Putamen (tissue), 1 donor: ENCODE measurements around the gene PNPLA7.

Experiments
- DNase-seq: peaks from one replicate; pipeline ENCODE4 v3.0.0-alpha.2; 2016; ENCODE audit warnings: low spot score

PNPLA7 gene

DNA sequence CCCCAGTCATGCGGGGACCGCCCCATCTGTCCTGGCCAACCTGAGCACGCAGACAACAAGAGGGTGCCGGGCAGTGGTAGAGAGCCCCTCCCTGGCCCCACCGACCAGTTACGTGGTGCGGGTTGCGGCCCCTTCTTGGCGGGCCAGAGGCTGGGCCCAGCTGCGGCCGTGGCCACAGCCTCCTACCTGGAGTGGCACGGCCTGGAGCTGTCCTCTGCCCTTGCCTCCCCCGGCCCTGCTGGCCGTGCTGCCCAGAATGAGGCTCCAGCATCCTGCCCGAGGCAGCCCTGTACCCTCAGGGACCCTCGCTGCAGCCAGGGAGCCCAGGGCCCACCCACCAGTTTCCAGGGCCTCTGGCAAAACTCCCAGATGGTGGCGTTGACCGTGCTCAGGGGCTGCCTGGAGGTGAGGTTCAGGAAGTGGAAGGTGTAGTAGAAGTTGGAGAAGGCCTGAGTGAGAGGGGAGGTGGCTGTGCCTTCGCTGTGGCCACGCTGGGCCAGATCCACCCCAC is 114.8 kb downstream of the PNPLA7 start:
- no peak for DNase-seq

DNA sequence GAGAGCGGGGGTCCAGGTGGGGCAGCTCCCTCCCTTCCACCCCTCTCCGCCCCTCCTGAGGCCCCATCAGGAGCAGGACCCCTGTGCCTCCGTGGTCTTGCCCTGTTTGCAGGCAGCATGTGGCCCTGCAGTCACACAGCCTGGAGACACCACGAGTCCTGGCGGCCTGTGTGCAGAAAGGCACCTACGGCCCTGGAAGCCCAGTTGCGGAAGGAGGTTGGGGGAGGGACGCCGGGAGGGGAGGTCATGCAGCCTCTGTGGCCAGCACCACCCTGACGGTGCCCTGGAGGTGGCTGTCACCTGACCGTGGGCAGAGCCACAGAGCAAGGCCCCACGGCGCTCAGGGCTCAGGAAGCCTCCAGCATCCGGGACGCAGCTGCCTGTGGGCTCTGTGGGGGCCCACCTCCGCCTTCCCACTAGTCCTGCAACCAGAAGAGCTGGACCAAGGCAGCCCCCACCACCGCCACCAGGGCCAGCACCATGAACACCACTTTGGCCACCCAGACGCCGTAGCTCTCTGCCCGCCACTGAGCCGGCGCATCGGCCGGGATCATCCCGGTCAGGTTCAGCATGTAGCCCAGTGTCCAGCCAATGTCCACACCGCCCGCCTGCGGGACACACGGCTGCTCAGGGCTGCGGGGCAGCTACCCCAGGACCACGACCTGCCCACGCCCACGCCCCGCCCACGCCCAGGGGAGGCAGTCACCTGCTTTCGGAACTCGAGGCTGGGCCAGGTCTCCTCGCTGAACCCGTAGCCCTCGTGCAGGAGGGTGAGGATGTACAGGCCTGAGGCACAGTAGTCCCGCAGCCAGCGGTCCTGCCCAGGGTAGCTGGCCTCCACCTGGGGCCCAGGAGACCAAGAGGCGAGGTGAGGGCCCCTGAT is 115.5 kb downstream of the PNPLA7 start:
- no peak for DNase-seq

- DNase-seq = no peak
Observed at GRCh38 chr9:137433916-137434431, 116.2 kb downstream of the PNPLA7 start.

DNA sequence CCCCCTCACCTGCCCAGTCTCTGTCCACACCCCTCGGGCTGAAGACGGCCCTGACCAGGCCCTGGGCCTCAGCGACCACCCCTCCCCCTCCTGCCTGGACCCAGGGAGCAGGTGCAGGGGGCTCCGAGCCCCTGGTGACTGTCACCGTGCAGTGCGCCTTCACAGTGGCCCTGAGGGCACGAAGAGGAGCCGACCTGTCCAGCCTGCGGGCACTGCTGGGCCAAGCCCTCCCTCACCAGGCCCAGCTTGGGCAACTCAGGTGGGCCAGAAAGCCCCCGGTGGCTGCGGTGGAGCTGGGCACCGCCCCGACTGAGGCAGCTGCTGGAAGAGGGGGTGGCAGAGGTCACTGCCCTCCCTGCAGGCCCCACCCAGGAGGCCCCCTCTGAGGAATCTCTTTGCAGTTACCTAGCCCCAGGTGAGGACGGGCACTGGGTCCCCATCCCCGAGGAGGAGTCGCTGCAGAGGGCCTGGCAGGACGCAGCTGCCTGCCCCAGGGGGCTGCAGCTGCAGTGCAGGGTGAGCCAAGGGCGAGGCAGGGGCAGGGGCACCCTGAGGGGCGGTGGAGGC is 116.8 kb downstream of the PNPLA7 start:
- DNase-seq = no peak

DNA sequence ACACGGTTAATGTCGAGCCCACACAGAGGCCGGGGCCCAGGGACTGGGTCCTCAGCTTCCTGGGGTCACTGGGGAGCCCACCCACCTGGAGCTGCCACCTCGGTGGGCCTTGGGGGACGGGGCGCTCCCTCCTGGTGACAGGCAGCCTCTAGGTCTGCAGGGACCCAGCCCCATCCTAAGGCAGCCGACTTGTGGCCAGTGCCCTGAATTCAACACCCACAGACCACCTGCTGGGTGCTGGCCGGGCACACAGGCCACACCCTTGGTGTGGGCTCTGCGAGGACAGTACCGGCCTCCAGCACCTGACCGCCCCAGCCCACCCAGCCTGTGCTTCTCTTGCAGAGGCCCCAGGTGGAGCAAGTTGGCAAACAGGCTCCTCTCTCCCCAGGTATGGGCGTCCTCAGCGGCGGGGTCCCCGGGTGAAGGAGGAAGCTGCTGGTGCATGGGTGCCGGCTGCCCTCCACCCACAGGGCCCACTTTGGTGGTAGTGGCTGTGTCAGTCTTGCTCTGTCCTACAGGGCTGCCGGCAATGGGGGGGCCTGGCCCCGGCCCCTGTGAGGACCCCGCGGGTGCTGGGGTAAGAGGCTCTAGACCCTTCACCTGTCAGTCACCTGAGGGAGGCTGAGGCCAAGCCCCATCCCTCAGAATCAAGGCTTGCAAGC is 117.4 kb downstream of the PNPLA7 start:
- no peak for DNase-seq

- DNase-seq = no peak
Observed at GRCh38 chr9:137431416-137431931, 118.7 kb downstream of the PNPLA7 start.

- no peak for DNase-seq
Observed at GRCh38 chr9:137430723-137431415, 119.3 kb downstream of the PNPLA7 start.

- no peak for DNase-seq
Observed at GRCh38 chr9:137429974-137430722, 120.1 kb downstream of the PNPLA7 start.

- no peak for DNase-seq
Observed at GRCh38 chr9:137429546-137429890, 120.7 kb downstream of the PNPLA7 start.

GRCh38 chr9:137428841-137429545 is 121.2 kb downstream of the PNPLA7 start:
- DNase-seq = no peak

GRCh38 chr9:137428311-137428630 is 121.9 kb downstream of the PNPLA7 start:
- no peak for DNase-seq

- DNase-seq = no peak
Observed at GRCh38 chr9:137427454-137428310, 122.5 kb downstream of the PNPLA7 start.

DNA sequence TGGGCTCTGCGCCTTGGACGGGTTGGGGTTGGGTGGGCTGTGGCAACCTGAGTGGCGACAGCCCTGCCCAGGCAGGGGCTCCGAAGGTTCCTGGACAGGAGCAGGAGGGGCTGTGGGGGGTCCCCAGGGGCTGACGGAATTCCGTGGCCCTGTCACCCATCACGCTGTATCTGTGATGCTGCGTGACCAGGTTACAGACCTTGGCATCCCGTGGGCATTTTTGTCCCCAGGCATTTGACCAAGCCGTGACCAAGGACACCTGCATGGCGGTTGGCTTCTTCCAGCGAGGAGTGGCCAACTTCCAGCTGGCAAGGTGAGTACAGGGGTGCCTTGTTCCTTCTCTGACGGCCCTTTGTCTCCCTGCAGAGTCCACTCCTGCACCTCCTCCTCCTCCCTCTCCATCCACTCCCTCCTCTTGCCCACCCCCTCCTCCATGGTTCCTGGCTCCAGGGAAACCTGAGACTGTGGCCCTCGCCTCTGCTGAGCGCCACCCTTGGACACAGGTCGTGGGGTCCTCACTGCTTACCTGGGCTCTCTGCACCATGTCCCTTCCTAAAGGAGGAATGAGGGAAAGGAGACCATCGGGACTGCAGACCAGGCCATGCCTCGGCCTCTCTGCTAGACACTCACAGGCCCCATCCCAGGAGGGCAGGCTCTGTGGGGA is 124.1 kb downstream of the PNPLA7 start:
- no peak for DNase-seq

GRCh38 chr9:137423514-137424291 is 126.5 kb downstream of the PNPLA7 start:
- DNase-seq = no peak

DNA sequence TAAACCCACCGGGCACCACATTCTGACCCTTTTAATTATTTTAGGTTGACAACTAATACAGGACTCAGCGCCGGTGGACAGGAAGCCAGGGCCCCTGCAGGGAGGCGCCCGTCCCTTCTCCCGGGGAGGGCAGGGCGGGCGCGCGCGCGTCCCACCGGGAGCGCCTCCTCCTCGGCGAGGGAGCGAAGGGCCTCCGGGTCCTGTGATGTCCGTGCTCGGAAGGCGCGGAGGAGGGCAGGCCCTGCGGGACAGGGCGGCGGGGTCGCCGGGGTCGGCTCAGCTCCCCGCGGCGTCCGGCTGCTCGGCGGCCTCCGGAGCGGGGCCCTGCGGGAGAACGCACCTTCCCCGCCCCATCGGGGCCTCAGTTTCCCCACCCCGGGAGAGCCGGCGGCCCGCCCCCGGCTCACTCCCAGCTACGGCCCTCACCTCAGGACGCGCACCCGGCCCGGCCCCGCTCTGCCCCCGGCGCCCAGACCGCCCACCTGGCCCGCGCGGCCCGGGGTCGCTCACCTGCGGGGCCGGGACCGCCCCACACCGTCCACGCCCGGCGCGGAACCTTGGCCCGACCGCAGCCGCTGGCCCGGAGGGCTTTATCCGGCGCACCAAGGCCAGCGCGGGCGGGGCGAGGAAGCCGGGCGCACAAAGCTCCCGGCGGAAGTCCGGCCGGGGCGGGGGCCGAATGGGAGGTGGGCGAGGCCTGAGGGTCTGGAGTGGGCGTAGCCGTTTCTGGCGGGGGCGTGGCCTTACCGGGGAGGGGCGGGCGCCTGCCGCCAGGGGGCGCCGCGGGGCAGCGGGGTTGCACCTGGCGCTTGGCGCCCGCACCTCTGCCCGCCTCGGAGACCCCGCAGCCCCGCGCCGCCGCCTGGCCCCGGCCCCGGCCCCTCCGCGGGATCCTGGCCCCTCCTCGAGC is 127.3 kb downstream of the PNPLA7 start, which contains the start of the genes EXD3 and NOXA1:
Gene EXD3, minus strand, starts transcription at position 559 of the 910 bp plus-strand sequence. CDS start 27,805 bp downstream, outside the sequence.
Gene NOXA1, plus strand, starts transcription at position 790 of the 910 bp plus-strand sequence. CDS start 137 bp downstream, outside the sequence.
- DNase-seq = peak; percentile 85

DNA sequence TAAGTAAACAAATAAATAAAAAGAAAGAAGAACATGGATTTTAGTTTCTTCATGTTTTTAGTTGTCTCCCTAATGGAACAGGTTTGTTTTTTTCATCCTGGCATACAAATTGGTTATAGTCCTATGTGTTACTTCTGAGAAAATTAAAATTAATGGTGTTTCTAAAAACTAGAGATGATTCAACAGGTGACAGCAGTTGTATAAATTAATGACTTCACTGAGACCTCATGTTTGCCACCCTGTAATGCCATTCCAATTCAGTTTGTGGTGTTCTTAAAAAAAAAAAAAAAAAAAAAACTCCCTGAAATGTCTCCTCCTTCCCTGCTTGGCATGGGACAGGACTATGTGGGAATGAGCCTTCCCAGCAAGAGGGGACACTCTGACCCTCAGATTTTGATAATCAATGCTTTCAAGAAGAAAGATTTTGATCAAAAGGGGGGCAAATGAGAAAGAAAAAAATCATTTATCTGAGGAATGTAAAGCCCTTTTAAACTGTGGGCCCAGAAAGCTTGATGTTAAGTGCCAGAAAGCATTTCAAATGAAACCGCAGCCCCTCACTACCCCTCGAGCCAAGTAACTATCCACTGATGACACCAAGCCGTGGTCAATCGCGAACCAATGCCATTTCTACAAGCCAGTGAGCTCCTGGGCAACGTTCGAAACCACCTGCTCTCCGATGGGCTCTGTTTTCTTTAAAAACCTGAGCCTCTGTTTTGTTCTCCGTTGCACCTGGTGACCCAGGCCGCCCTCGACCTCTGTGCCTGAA is 128.2 kb downstream of the PNPLA7 start:
- no peak for DNase-seq
